Astrocyte (in vitro differentiated cells and primary cell): Measurements from ENCODE around the gene ALDH1B1. TPM values are rescaled to one million over a fixed set of nuclear protein-coding genes. Genes with fewer than 3 reads are reported as not detected.

Source experiments
- DNase-seq: peaks from one replicate; pipeline ENCODE4 v3.0.0-alpha.2; 2010; ENCODE audit warnings: low read depth
- FAIRE-seq: peaks from 2 replicates; lab custom pipeline; 2011; peaks lifted over from hg19 to GRCh38; lab: Jason Lieb, UNC
- H2AFZ ChIP-seq: 2 replicates; pipeline ENCODE4 v1.6.0; 2012; ENCODE audit warnings: low read depth, low read length, inconsistent platforms
- H3K27ac ChIP-seq: 2 replicates; pipeline ENCODE4 v1.5.1; 2011; ENCODE audit warnings: low read depth, low read length, inconsistent platforms
- H3K27me3 ChIP-seq: 2 replicates; pipeline ENCODE4 v1.6.0; 2011; ENCODE audit warnings: low read length, inconsistent platforms; ENCODE audit not compliant: insufficient read depth
- H3K36me3 ChIP-seq: 2 replicates; pipeline ENCODE4 v1.5.1; 2011; ENCODE audit warnings: low read length, inconsistent platforms; ENCODE audit not compliant: insufficient read depth
- H3K4me1 ChIP-seq: 2 replicates; pipeline ENCODE4 v1.5.1; 2011; ENCODE audit warnings: low read length, inconsistent platforms; ENCODE audit not compliant: insufficient read depth
- H3K4me2 ChIP-seq: 2 replicates; pipeline ENCODE4 v1.6.0; 2012; ENCODE audit warnings: low read length, inconsistent platforms
- H3K4me3 ChIP-seq: 2 replicates; pipeline ENCODE4 v1.5.1; 2011; ENCODE audit warnings: low read depth, mild to moderate bottlenecking, low read length, inconsistent platforms; ENCODE audit not compliant: insufficient read depth
- H3K79me2 ChIP-seq: 2 replicates; pipeline ENCODE4 v1.6.0; 2012; ENCODE audit warnings: mild to moderate bottlenecking, low read length, inconsistent platforms; ENCODE audit not compliant: insufficient read depth
- H3K9ac ChIP-seq: 2 replicates; pipeline ENCODE4 v1.6.0; 2012; ENCODE audit warnings: mild to moderate bottlenecking, low read length, inconsistent platforms
- H3K9me3 ChIP-seq: 2 replicates; pipeline ENCODE4 v1.5.1; 2012; ENCODE audit warnings: low read depth, mild to moderate bottlenecking, low read length, inconsistent platforms; ENCODE audit not compliant: insufficient read depth
- H4K20me1 ChIP-seq: 2 replicates; pipeline ENCODE4 v1.6.0; 2012; ENCODE audit warnings: low read length, inconsistent platforms; ENCODE audit not compliant: insufficient read depth
- H3K27ac Mint-ChIP-seq: one replicate; pipeline ENCODE4 v1.8.0; 2021; ENCODE audit warnings: mild to moderate bottlenecking, mixed read lengths; ENCODE audit not compliant: unreplicated experiment
- H3K27me3 Mint-ChIP-seq: one replicate; pipeline ENCODE4 v1.8.0; 2021; ENCODE audit warnings: low read depth, mixed read lengths; ENCODE audit not compliant: unreplicated experiment
- H3K36me3 Mint-ChIP-seq: one replicate; pipeline ENCODE4 v1.8.0; 2021; ENCODE audit warnings: low read depth, mixed read lengths; ENCODE audit not compliant: unreplicated experiment
- H3K4me1 Mint-ChIP-seq: one replicate; pipeline ENCODE4 v1.8.0; 2021; ENCODE audit warnings: low read depth, mixed read lengths; ENCODE audit not compliant: unreplicated experiment
- H3K4me3 Mint-ChIP-seq: one replicate; pipeline ENCODE4 v1.8.0; 2021; ENCODE audit warnings: mild to moderate bottlenecking, moderate library complexity, mixed read lengths; ENCODE audit not compliant: unreplicated experiment
- H3K9me3 Mint-ChIP-seq: one replicate; pipeline ENCODE4 v1.8.0; 2021; ENCODE audit warnings: mild to moderate bottlenecking, mixed read lengths; ENCODE audit not compliant: unreplicated experiment
- EZH2 ChIP-seq: IDR thresholded peaks from 2 replicates; pipeline ENCODE4 v1.6.1; 2012; ENCODE audit warnings: mild to moderate bottlenecking, low read length, inconsistent platforms; ENCODE audit not compliant: insufficient read depth
- total RNA-seq: library from RNA; stranded (reverse); gene quantifications from 2 replicates; pipeline ENCODE4 v1.2.1, GENCODE V29; 2021
- TF ChIP-seq, protein P1 (sequence below): IDR thresholded peaks from 2 replicates; pipeline ENCODE4 v1.5.1; 2011; ENCODE audit warnings: low read depth, mild to moderate bottlenecking, inconsistent platforms, low read length, moderate library complexity; ENCODE audit not compliant: insufficient read depth

The ALDH1B1 gene
- total RNA-seq, 1 donor from 2014 or later = 124 TPM

DNA sequence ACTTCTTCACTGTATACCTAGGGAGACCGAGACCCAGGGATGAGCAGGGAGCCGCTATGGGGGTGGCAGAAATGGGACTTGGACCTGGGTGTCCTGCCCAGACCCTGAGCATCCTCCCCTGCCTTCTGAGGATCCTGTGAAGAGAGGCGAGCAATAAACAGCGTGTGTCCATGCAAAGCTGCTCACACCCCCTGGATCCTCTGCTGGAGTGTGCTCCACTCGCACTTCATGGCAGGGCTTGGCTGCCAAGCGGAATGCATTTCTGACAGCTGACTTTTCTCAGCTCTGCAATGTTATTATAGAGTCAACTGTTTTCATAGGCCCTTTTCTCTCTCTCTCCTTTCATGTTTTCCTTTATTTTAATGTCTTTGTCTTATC is 31.0 kb upstream of the ALDH1B1 start:
- Mint-ChIP-seq H3K27ac (peak overlapping the region; percentile 15), H3K9me3 (peaks cover 2% of the 10 kb centered on the region), H3K36me3 (no peaks in the 10 kb centered on the region), H3K4me3 (no peak overlapping the region), H3K27me3 (peaks cover 11% of the 10 kb centered on the region), H3K4me1 (peaks cover 52% of the 10 kb centered on the region)
- peak overlapping the region; percentile 31 for H2AFZ ChIP-seq
- FAIRE-seq = no peak
- H4K20me1 ChIP-seq = no peaks in the 10 kb centered on the region
- H3K79me2 ChIP-seq = no peaks in the 10 kb centered on the region
- peak overlapping the region; percentile 64 for H3K4me2 ChIP-seq
- no peaks in the 10 kb centered on the region for H3K9me3 ChIP-seq
- H3K4me3 ChIP-seq = no peak overlapping the region
- no peaks in the 10 kb centered on the region for H3K27me3 ChIP-seq
- no peak for DNase-seq
- peaks cover 45% of the 10 kb centered on the region for H3K4me1 ChIP-seq
- H3K36me3 ChIP-seq = no peaks in the 10 kb centered on the region
- peak overlapping the region; percentile 35 for H3K27ac ChIP-seq
- TF ChIP-seq, protein P1, sequence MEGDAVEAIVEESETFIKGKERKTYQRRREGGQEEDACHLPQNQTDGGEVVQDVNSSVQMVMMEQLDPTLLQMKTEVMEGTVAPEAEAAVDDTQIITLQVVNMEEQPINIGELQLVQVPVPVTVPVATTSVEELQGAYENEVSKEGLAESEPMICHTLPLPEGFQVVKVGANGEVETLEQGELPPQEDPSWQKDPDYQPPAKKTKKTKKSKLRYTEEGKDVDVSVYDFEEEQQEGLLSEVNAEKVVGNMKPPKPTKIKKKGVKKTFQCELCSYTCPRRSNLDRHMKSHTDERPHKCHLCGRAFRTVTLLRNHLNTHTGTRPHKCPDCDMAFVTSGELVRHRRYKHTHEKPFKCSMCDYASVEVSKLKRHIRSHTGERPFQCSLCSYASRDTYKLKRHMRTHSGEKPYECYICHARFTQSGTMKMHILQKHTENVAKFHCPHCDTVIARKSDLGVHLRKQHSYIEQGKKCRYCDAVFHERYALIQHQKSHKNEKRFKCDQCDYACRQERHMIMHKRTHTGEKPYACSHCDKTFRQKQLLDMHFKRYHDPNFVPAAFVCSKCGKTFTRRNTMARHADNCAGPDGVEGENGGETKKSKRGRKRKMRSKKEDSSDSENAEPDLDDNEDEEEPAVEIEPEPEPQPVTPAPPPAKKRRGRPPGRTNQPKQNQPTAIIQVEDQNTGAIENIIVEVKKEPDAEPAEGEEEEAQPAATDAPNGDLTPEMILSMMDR = no peak
- no peak for TF ChIP-seq EZH2
- H3K9ac ChIP-seq = peak overlapping the region; percentile 5

DNA sequence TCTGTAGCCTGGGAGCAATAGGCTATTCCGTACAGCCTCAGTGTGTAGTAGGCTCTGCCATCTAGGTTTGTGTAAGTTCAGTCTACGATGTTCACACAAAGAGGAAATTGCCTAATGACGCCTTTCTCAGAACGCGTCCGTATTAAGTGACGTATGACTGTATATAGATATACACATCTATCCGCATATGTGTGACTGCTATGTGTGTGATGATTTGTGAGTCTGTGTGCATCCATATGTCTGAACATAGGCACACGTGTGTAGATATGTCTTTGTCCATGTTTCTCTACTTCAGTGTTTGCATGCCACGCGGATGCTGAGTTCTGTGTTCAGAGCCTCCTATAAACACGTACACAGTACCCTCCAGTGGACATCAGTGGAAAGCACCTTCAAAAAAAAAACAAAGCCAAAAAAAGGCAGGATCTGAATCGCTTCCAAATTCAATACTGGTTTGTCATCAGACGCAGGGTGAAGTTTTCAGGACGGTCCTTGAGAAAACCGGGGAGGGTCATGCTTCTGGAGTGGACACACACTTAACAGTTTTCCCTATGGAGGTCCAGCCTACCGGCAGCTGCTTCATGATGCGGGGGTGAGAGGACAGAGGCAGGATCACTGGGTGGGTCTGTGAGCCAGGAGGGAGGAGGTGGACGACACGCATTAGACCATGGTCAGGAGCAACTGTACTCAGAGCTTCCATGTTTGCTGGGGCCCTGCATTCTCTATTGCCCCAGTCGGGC is 29.5 kb upstream of the ALDH1B1 start:
- Histone ChIP-seq H4K20me1 (no peaks in the 10 kb centered on the region), H3K4me3 (no peak overlapping the region), H3K4me2 (peak overlapping the region; percentile 61), H3K27ac (no peak overlapping the region), H3K36me3 (no peaks in the 10 kb centered on the region), H3K9ac (no peak overlapping the region), H3K79me2 (no peaks in the 10 kb centered on the region), H2AFZ (peak overlapping the region; percentile 36), H3K27me3 (no peaks in the 10 kb centered on the region), H3K9me3 (no peaks in the 10 kb centered on the region), H3K4me1 (peaks cover 45% of the 10 kb centered on the region)
- FAIRE-seq (peak; percentile 96), DNase-seq (peak; percentile 70)
- Mint-ChIP-seq H3K27me3 (peaks cover 9% of the 10 kb centered on the region), H3K9me3 (peaks cover 2% of the 10 kb centered on the region), H3K36me3 (no peaks in the 10 kb centered on the region), H3K4me1 (peaks cover 48% of the 10 kb centered on the region), H3K4me3 (no peak overlapping the region), H3K27ac (no peak overlapping the region)
- no peak for TF ChIP-seq EZH2
- TF ChIP-seq, protein P1 = peak; percentile 82

DNA sequence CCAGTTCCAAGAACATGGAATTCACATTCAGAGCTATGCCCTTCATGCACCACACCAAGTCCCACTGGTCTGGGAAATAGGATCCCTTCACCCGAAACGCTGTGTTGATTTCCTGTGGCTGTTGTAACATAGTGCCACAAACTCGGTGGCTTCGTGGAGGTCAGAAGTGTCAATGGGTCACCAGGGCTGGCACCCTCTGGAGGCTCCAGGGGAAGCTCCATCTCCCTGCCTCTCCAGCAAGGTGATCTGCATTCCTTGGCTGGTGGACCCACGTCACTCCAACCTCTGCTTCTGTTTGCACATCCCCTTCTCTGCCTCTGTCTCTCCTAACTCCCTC is 28.9 kb upstream of the ALDH1B1 start:
- peak overlapping the region; percentile 36 for H2AFZ ChIP-seq
- TF ChIP-seq EZH2 = no peak
- TF ChIP-seq, protein P1 = no peak

More for the DNA sequence above, 28.9 kb upstream of the ALDH1B1 start:
- H3K27me3 Mint-ChIP-seq = peaks cover 11% of the 10 kb centered on the region
- H3K4me3 Mint-ChIP-seq = no peak overlapping the region
- Histone ChIP-seq H3K27me3 (no peaks in the 10 kb centered on the region), H3K36me3 (no peaks in the 10 kb centered on the region), H3K9ac (no peak overlapping the region), H3K4me3 (no peak overlapping the region), H3K4me1 (peaks cover 45% of the 10 kb centered on the region), H3K79me2 (no peaks in the 10 kb centered on the region), H3K4me2 (peak overlapping the region; percentile 61), H3K9me3 (no peaks in the 10 kb centered on the region), H3K27ac (no peak overlapping the region), H4K20me1 (no peaks in the 10 kb centered on the region)
- FAIRE-seq = no peak
- no peaks in the 10 kb centered on the region for H3K36me3 Mint-ChIP-seq
- H3K4me1 Mint-ChIP-seq = peaks cover 43% of the 10 kb centered on the region
- peak overlapping the region; percentile 29 for H3K27ac Mint-ChIP-seq
- H3K9me3 Mint-ChIP-seq = peaks cover 2% of the 10 kb centered on the region
- no peak for DNase-seq
